ENCODE results near the gene FAF2. TPM values are rescaled to one million over a fixed set of nuclear protein-coding genes. Genes with fewer than 3 reads are reported as not detected.
A peak's percentile ranks its signal among the peaks of the same experiment; 100 is the strongest.

Gene FAF2
- total RNA-seq, 3 donors from 2014 or later = 33.1 to 36.1 (median 33.4) TPM

DNA sequence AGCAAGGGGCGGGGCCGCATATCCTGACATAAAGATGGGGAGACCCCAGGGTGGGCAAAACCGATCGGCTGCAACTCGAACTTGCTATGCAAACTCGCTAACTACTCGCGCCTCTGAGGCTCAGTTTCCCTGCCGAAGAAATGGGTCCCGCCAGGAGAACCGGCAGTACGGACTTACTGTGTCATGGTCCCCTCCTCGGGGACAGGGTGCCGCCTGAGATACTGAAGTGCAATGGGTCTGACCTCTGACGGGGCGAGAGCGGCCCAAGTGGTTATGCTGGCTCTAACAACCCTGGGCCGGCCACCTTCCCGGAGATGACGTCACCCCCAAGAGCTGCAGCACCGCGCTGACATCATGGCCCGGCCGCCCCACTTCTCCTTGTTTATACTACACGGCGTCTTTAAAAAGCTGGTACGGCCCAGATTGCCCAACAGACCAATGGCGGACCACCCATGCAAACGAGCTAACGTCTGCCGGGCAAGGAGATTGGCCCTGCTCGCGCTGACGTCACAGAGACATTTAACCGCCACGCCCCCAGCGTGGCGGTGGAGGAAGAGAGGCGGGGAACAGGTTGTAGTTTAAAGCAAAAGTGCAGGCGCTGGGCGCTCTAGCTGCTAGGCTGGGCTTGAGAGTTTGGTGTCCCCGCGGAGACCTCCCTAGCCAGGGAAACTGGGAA lies 89.5 kb downstream of the FAF2 start:
- TF ChIP-seq, protein P1, sequence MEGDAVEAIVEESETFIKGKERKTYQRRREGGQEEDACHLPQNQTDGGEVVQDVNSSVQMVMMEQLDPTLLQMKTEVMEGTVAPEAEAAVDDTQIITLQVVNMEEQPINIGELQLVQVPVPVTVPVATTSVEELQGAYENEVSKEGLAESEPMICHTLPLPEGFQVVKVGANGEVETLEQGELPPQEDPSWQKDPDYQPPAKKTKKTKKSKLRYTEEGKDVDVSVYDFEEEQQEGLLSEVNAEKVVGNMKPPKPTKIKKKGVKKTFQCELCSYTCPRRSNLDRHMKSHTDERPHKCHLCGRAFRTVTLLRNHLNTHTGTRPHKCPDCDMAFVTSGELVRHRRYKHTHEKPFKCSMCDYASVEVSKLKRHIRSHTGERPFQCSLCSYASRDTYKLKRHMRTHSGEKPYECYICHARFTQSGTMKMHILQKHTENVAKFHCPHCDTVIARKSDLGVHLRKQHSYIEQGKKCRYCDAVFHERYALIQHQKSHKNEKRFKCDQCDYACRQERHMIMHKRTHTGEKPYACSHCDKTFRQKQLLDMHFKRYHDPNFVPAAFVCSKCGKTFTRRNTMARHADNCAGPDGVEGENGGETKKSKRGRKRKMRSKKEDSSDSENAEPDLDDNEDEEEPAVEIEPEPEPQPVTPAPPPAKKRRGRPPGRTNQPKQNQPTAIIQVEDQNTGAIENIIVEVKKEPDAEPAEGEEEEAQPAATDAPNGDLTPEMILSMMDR (IDR thresholded peaks at IDR 0.05) = no peak
- Histone ChIP-seq H3K4me3 (peak overlapping the region; percentile 77), H3K9me3 (no peaks in the 10 kb centered on the region), H3K4me1 (ENCODE audit: low read depth) (peaks cover 41% of the 10 kb centered on the region), H3K36me3 (ENCODE audit: low read depth) (no peaks in the 10 kb centered on the region)
- ATAC-seq (peak; percentile 72), DNase-seq (peak; percentile 97 to 100 (median 99))
- intact Hi-C loops (cut with DNase I, micrococcal nuclease) = no loop called here

DNA sequence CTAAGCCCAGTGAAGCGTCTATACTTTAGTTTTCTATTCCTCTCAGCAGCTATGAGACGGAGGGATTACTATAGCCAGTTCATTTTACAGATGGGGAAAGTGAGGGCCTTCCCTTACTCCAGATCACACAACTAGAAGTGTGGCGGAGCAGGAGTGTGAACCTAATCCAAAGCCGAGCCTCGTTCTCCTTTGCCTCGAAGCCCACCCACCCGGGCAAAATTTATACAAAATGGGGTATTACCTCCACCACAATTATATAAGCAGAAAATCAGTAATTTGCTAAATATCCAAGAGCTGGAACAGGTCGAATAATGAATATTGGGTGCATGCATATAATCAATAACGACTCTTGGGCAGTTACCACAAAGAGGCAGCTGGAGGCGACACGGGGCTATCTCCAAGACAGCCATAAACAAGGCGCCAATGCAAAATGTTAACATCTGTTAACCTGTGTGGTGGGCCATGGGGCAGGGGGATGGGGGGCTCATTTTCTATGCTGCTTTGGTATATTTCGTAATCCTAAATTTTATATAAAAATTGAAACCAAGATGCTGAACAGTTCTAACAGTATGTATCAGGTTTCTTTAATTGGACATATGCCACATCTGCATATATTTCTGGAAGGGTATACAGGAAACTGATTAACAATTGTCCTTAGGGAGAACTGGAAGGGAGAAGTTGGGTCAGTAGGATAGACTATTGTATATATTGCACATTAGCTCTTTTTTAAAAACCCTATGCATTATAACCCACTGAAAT lies 90.2 kb downstream of the FAF2 start:
- Histone ChIP-seq H3K4me3 (no peak overlapping the region), H3K36me3 (ENCODE audit: low read depth) (no peaks in the 10 kb centered on the region), H3K9me3 (no peaks in the 10 kb centered on the region), H3K4me1 (ENCODE audit: low read depth) (peaks cover 34% of the 10 kb centered on the region)
- ATAC-seq (no peak), DNase-seq (peak in 1 of 3 donors; percentile 23)
- TF ChIP-seq, protein P1 (IDR thresholded peaks at IDR 0.05) = no peak
- intact Hi-C loops (cut with DNase I, micrococcal nuclease) = no loop called here

DNA sequence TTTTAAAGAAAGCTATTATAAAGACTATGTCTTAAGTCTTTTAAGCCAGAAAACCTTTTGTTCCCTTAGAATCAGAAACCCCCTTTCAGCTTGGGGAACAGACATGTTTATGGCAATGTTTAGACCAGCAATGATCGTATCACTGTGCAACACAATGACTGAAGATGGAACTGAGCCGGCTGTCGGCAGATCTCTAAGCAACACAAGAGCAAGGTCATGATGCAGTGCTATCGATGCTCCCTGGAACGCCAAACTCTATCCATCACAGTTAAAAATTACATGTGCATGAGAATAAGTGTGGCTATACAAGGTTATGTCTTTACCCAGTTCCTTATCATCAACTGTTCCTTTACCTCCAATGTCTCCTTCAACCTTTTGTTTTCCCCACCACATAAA lies 90.8 kb downstream of the FAF2 start:
- Histone ChIP-seq H3K9me3 (no peaks in the 10 kb centered on the region), H3K4me1 (ENCODE audit: low read depth) (peaks cover 28% of the 10 kb centered on the region), H3K4me3 (no peak overlapping the region), H3K36me3 (ENCODE audit: low read depth) (no peaks in the 10 kb centered on the region)
- intact Hi-C loops (cut with DNase I, micrococcal nuclease) = no loop called here
- DNase-seq = no peak
- ATAC-seq = no peak
- TF ChIP-seq, protein P1 (IDR thresholded peaks at IDR 0.05) = no peak

GRCh38 chr5:176540476-176540899 lies 92.3 kb downstream of the FAF2 start:
- H3K4me3 ChIP-seq = no peak overlapping the region
- H3K9me3 ChIP-seq = no peaks in the 10 kb centered on the region
- DNase-seq (no peak), ATAC-seq (no peak)
- no peaks in the 10 kb centered on the region for H3K36me3 ChIP-seq (ENCODE audit: low read depth)
- peaks cover 19% of the 10 kb centered on the region for H3K4me1 ChIP-seq (ENCODE audit: low read depth)
- intact Hi-C loops (cut with DNase I, micrococcal nuclease) = loop anchor here in 1 of 2 donors (10.0 kb wide), 1 partner anchor 126 kb away; the partner anchor contains the start of gene CLTB
- TF ChIP-seq, protein P1 (IDR thresholded peaks at IDR 0.05) = no peak

- intact Hi-C loops (cut with DNase I, micrococcal nuclease) = loop anchor here in 1 of 2 donors (10.0 kb wide), 1 partner anchor 126 kb away; the partner anchor contains the start of gene CLTB
- ATAC-seq = no peak
- Histone ChIP-seq H3K9me3 (no peaks in the 10 kb centered on the region), H3K36me3 (ENCODE audit: low read depth) (no peaks in the 10 kb centered on the region), H3K4me3 (no peak overlapping the region), H3K4me1 (ENCODE audit: low read depth) (peaks cover 22% of the 10 kb centered on the region)
- TF ChIP-seq, protein P1 (IDR thresholded peaks at IDR 0.05) = no peak
- peak in 2 of 3 donors; percentile 17 to 55 for DNase-seq
Observed at GRCh38 chr5:176540956-176541337, 92.8 kb downstream of the FAF2 start.
